Peyer's patch (tissue), 4 donors: ENCODE results near the gene BIRC2.

Experiments
- CTCF ChIP-seq, 6 experiments: fragments of 450-650 bp in 4 of 6; fragments of 200-600 bp in 2 of 6; sonication (generic) in 1 of 6; IDR thresholded peaks; one replicate each; pipeline ENCODE4 v1.5.1; 2017 to 2019; ENCODE audit warnings: antibody characterized with exemption in 6 of 6, mild to moderate bottlenecking in 3 of 6, moderate library complexity in 1 of 6
- POLR2A ChIP-seq, 2 donors: fragments of 450-650 bp; IDR thresholded peaks; one replicate each; pipeline ENCODE4 v1.5.1; 2017; ENCODE audit warnings: antibody characterized with exemption in 2 of 2, mild to moderate bottlenecking in 2 of 2, moderate library complexity in 2 of 2

- TF ChIP-seq CTCF (IDR thresholded peaks at IDR 0.05): peak; percentile 57 to 85 (median 77)
- no peak for TF ChIP-seq POLR2A (IDR thresholded peaks at IDR 0.05)
Measured at GRCh38 chr11:102341844-102342318, 5.1 kb upstream of the BIRC2 start.
